Measurements from ENCODE around the gene TFF2.

Gene TFF2

DNA sequence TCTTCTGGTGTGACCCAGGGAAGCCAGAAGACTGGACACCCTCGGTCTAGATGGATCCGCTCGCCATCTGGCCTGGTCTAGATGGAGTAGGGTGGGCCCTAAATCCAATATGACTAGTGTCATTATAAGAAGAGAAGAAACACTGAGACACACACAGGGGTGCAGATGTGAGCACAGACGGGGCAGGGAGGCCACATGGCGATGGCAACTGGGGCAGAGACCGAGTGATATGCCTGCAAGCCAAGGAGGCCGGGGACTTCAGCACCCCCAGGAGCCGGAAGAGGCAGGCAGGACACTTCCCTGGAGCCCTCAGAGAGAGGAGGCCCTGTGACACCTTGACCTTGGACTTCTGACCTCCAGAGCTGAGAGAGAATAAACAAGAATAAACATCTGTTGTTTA, 30.0 kb downstream of the TFF2 start:
- no peak for DNase-seq (ENCODE audit: low read depth, low spot score)

DNA sequence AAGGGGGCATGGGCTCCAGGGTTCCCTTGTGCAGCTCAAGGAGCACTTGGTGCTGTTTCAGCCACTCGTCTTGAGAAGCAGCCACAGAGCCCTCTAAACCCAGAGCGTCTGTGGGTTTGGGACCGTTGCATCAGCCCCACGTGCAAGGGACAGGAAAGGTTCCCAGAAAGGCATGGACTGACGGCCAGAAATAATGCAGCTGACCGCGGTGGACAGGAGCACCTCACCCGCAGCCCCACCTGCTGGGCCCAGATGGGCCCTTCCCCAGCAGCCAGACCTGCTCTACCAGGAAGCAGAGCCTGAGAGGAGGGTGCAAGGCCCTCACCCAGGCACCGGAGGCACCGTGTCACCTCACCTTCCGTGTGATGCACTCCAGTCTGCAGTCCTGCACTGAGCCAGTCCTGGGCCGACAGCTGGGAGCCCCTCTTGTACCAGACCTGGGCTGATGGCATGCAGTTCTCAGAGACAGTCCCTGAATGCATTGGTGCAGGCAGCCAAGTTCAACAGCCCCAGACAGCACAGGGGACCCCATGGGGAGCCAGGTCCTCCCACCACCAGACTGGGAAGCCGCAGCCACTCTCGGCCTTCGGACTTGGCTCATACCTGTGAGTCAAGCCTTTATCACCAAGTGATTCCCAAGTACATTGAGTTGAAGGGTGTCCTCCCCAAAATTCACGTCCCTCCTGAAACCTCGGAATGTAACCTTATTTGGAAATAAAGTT, 30.8 kb downstream of the TFF2 start:
- DNase-seq (ENCODE audit: low read depth, low spot score), result no peak

DNA sequence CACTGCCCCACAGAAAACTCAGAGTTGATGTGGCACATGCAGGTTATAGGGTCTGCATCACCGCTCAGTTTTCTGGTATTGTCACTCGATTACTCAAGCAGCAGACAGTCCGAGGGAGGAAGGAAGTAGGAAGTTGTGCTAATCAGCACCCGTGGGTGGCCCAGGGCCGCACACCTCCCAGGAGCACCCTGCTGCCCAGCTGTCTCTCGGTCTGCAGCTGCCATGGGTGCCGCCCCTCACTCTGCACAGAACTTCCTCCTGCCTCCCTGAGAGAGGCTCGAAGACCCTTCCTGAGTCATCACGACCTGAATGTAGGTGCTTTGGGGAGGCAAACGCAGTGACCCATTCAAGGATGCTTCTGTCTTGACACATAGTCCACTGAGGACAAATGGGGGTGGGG, 31.4 kb downstream of the TFF2 start:
- DNase-seq (ENCODE audit: low read depth, low spot score), result no peak

GRCh38 chr21:42317826-42318746, 32.7 kb downstream of the TFF2 start:
- DNase-seq (ENCODE audit: low read depth, low spot score), result no peak

DNA sequence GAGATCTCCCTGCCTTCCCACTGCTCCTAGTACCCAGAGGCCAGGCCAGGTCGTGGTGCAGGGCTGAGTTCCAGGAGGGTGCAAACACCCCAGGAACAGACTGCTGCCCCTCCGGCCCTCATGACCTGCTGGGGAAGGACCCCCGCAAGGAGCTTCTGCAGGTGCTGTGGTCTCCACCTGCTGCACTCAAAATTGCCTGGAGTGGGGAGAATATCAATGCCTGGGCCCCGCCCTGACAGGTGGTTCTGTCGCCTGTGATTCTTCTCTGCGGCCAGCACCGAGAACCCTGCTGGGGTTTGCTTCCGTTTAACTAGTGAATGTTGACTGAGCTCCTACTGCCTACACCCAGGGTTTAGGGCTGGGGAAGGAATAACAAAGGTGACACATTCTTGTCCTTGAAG, 33.5 kb downstream of the TFF2 start:
- no peak for DNase-seq (ENCODE audit: low read depth, low spot score)

GRCh38 chr21:42316891-42317290, 33.9 kb downstream of the TFF2 start:
- no peak for DNase-seq (ENCODE audit: low read depth, low spot score)

DNA sequence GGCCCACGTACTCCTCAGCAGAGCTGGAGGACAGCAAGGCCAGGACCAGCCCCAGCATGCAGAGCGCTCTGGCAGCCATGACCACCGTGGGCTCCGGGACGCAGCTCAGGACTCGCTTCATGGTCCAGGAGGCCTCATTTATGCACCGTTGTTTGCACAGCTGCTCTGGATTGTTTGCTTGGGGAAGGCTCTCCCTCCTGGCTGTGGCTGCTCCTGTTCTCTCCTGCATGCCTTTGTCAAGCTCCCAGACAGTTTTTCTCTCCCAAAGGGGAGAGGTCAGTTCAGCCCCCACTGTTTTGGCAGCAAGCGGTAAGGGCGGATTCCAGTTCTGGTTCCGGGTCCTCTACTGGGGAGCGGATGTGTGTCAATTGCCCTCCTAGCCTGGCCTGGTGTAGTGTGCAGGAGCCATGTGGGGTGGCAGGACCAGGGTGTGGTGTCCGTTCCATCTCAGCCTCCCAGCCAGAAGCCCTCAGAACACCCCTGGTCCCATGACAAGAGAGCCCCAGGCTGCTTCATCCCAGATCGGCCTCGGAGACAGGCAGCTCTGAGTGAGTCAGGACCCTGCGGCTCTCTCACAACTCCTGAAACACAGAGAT, 35.4 kb downstream of the TFF2 start, which contains the start of gene TFF3:
Gene TFF3 (minus strand): TSS at position 114 of the 596 bp plus-strand sequence. CDS start 35 bp downstream, at position 79.
- DNase-seq (ENCODE audit: low read depth, low spot score), result no peak

DNA sequence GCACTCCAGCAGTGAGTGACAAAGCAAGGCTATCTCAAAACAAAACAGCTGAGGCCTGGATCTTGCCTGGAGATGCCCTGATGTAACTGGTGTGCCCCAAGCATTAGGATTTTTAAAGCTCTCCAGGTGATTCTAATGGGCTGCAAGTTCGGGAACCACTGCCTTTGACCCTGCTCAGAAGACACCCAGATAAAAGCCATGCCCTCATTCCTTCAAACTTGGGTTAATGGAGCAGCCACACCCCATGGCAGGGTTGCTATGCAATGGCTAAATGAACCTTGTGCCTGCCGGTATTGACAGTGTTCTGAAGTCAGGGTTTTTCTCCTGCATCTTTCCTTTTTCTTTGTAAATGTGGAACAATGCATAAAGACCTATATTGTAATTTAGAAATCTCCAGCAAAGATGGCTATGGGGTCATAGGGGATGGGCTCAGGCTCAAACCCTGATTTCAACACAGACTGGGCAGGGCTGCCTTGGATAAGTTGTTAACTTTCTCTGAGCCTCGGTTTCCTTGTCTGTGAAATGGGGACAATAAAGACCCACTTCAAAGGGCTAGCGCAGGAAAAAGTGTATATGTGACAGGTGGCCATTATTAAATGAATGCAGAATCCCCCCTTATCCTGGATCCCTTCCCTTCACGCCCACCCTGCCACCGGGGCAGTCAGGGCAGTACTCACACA, 36.0 kb downstream of the TFF2 start:
- DNase-seq (ENCODE audit: low read depth, low spot score), result no peak

DNA sequence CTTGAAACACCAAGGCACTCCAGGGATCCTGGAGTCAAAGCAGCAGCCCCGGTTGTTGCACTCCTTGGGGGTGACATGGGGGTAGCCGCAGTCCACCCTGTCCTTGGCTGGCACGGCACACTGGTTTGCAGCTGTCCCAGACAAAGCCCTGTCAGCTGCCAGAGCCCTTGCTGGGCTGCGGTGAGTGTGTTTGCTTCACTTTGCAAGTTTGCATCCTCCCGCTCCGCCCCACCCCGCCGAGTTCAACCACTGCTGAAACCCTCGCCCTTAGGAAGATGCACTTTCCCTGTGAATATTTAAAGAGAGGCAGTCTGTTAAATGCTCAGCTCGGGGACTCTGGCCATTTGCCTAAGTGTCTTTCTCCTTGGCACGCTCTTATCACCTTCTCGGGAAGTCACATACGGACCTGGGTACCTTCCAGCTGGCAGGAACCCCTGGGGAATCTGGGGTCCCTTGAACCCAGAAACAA, 37.3 kb downstream of the TFF2 start:
- DNase-seq (ENCODE audit: low read depth, low spot score), result no peak

DNA sequence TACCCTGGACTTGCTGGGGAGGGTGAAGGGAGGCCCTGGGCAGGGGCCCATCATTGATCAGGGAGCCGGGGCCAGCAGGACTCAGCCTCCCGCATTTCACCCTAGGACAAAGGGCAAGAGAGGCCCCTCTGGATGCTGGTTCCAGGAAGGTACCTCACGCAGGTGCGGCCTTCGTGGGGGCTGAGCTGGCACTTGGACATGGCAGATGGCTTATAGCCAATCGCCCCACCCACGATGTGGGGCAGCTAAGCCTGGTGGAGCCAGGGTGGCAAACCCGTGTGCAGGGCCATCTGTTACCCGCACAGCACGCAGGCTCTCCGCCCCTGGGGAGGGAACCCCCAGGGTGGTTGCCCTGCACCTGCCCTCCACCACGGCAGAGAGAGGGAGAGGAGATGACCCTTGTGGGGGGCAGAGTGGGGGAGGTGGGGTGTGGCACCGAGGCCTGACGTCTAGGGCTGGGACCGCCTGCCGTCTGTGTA, 38.1 kb downstream of the TFF2 start:
- no peak for DNase-seq (ENCODE audit: low read depth, low spot score)

DNA sequence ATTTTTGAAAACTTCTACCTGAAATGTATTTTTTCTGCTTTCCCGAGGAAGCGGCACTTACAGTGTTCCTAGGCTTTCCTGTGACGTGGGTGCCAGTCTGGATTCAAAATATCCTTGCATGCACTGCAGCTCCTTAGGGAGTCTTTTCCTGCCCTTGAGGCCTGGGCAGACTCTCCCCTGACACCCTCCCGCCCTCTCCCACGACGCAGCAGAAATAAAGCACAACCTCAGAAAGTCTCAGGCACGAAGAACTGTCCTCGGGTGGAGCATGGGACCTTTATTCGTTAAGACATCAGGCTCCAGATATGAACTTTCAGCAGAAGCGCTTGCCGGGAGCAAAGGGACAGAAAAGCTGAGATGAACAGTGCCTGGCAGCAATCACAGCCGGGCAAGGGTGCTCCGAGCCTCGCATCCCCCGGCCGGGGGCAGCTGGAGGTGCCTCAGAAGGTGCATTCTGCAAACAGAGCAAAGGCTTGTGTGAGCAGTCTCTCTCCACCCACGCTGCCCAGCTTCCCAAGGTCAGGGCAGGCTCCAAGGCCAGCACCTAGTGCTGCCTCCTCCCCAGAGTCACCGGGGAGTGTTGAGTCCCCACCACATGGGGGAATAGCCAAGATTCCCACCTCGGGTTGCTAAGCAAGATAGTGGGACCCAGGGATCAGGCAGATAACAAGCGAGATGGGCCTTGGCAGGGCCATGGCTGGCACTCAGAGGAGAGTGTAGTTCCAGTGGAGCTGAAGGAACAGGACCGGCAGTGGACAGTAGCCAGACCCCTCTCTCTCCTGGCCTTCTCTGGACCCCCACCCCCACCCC, 38.8 kb downstream of the TFF2 start:
- DNase-seq (ENCODE audit: low read depth, low spot score), result no peak

GRCh38 chr21:42311160-42311559, 39.6 kb downstream of the TFF2 start:
- DNase-seq (ENCODE audit: low read depth, low spot score), result no peak

DNA sequence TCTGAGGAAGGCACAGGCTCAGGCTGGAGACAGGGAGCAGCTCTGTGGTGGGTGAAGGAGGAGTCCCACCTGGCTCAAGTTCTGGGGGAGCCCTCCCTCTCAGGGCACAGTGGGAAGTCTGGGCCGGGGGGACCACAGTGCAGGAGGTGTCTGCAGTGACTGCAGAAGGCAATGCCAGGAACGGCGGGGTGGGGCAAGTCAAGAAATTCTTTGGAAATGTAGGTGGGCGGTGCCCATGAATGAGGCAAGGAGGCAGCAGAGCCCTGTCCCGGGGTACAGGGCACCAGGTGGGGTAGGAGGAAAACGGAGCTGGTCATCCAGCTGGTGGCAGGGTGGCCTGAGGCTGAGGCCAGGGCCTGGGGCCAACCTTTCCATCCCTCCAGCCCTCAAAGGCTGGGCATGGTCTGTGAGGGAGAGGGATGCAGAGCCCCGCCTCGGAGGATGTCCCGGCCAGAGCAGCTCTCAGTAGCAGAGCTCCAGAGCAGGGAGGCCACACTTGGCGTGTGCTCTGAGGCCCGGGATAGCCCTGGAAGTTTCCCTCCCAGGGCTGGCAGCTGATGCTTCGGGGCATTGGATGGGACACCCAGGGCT, 40.3 kb downstream of the TFF2 start:
- DNase-seq (ENCODE audit: low read depth, low spot score), result no peak

- DNase-seq (ENCODE audit: low read depth, low spot score), result peak; percentile 52
Measured at GRCh38 chr21:42309753-42310213, 41.0 kb downstream of the TFF2 start.

- no peak for DNase-seq (ENCODE audit: low read depth, low spot score)
Measured at GRCh38 chr21:42308914-42309752, 41.7 kb downstream of the TFF2 start.

DNA sequence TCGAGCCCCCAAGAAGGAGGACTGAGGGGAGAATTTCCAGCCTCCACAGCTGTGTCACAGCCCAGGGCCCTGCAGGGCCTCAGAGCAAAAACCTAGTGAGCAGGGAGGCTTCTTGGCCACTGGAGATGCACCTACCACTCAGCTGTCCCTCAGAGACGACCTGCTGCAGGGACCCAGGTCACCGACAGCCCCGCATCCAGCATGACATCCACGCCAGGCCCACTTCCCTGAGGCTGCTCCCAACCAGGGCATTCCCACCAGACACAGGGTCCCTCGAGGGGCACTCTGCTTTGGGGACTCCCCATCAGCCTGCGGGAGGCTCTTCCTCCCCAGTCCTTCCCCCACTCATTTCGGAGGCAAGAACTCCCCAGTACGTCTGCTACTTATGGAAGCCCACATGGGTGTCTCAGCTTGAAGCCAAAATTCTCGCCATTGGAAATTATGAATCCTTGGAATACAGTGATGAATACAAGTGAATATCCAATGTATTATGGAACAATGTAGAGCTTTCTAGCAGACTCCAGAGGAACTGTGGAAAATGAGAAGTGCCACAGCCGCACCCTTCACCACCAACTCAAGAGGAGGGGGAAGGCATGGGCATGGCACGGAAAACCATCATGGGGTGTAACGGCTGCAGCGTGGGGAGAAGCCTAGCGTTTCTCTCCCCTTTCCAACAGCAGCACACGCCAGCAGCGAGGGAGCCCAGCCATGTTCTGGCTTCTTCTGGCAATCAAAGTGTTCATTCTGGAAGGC, 42.5 kb downstream of the TFF2 start:
- no peak for DNase-seq (ENCODE audit: low read depth, low spot score)

GRCh38 chr21:42307106-42307505, 43.7 kb downstream of the TFF2 start:
- no peak for DNase-seq (ENCODE audit: low read depth, low spot score)

DNA sequence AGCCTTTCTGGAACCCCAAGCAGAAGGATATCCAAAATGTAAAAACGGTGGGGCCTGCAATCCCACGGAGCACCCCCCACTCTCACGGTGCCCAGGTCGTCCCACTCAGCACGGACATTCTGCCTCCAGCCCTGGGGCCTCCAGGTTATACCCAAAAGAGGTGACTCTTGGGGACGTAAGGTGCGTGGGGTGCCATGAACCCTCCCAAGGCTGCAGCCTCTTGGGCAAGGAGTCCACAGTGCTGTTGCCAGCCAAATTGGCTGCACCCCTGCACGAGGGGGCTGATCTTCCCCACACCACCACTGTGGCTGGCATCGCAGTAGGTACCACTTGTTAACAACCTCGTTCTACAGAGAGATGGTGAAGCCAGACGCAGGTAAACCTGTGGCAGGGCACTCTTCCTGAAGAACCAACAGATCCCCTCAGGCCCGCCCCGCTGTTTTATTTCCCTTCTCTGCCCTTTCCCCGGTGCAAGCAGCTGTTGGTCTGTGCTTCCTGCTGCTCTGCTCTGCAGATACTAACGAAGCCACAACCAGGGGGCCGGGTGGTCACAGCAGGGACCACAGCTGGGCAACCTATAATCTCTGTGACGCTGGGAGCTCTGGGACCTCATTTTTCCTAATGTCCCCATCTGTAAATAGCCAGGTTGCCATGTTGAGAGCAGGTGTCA, 44.3 kb downstream of the TFF2 start:
- DNase-seq (ENCODE audit: low read depth, low spot score), result no peak

Measured in astrocyte of the hippocampus (primary cell).